Measurements from ENCODE around the gene TSPEAR. TPM values are rescaled to one million over a fixed set of nuclear protein-coding genes. Genes with fewer than 3 reads are reported as not detected.
"Not testable (repeated sequence)": the region's sequence is repeated elsewhere in the genome, so short reads cannot be mapped to it uniquely, and the experiment has no call there.

Gene TSPEAR
- total RNA-seq, 2 donors from 2014 or later, result not detected

GRCh38 chr21:44671911-44672310, 39.5 kb downstream of the TSPEAR start:
- no peaks in the 10 kb centered on the region for H3K4me1 ChIP-seq (ENCODE audit: control insufficient read depth in 1 of 2, low read depth in 2 of 2)
- TF ChIP-seq, protein P1, sequence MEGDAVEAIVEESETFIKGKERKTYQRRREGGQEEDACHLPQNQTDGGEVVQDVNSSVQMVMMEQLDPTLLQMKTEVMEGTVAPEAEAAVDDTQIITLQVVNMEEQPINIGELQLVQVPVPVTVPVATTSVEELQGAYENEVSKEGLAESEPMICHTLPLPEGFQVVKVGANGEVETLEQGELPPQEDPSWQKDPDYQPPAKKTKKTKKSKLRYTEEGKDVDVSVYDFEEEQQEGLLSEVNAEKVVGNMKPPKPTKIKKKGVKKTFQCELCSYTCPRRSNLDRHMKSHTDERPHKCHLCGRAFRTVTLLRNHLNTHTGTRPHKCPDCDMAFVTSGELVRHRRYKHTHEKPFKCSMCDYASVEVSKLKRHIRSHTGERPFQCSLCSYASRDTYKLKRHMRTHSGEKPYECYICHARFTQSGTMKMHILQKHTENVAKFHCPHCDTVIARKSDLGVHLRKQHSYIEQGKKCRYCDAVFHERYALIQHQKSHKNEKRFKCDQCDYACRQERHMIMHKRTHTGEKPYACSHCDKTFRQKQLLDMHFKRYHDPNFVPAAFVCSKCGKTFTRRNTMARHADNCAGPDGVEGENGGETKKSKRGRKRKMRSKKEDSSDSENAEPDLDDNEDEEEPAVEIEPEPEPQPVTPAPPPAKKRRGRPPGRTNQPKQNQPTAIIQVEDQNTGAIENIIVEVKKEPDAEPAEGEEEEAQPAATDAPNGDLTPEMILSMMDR (IDR thresholded peaks at IDR 0.05), result no peak
- DNase-seq (ENCODE audit: low spot score) (no peak), ATAC-seq (ENCODE audit: insufficient number of reproducible peaks, low FRiP score, low read depth) (no peak)
- H3K27me3 ChIP-seq (replicated peaks; ENCODE audit: insufficient read depth), result no peaks in the 10 kb centered on the region
- no peaks in the 10 kb centered on the region for H3K36me3 ChIP-seq
- H3K27ac ChIP-seq, result no peak overlapping the region
- H3K4me3 ChIP-seq, result no peak overlapping the region
- peaks cover 15% of the 10 kb centered on the region for H3K9me3 ChIP-seq

DNA sequence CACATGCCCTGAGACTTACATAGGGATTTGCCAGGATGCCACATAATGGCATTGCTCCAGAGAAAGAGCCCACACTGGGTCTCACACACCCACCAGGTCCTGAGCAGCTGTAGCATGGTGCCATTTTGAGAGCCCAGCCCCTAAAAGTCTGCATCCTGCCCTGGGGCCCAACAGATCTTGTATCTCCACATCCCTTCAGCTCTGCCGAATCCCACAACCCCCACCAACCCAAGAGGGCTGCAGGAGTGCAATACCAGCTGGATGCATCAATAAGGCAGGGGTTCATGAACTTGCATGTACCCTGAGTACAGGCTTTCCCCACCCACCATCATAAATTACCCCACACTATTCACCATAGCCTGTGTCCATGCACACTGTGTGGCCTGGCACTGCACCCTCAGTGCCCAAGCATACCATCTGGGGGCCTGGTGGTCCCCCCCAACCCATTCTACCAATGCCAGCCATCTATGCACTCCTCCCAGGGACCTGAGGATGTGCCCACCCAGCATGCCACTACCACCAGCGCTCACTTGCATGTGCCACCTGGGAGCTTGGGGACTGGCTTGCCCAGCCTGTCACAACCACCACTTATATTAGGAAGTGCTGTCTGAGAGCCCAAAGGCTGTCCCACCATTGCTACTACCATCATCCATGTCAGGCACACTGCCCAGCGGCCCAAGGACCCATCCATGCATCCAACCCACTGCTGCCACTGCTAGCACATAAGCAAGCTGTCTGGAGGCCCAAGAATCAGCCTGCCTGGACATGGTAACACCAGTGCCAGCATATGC, 40.5 kb downstream of the TSPEAR start:
- DNase-seq (ENCODE audit: low spot score), result no peak
- no peaks in the 10 kb centered on the region for H3K36me3 ChIP-seq
- no peak for ATAC-seq (ENCODE audit: insufficient number of reproducible peaks, low FRiP score, low read depth)
- H3K9me3 ChIP-seq, result peaks cover 15% of the 10 kb centered on the region
- no peaks in the 10 kb centered on the region for H3K4me1 ChIP-seq (ENCODE audit: control insufficient read depth in 1 of 2, low read depth in 2 of 2)
- TF ChIP-seq, protein P1 (IDR thresholded peaks at IDR 0.05), result no peak
- H3K27ac ChIP-seq, result no peak overlapping the region
- H3K27me3 ChIP-seq (replicated peaks; ENCODE audit: insufficient read depth), result no peaks in the 10 kb centered on the region
- H3K4me3 ChIP-seq, result no peak overlapping the region

- TF ChIP-seq, protein P1 (IDR thresholded peaks at IDR 0.05), result no peak
- H3K36me3 ChIP-seq, result no peaks in the 10 kb centered on the region
- DNase-seq (ENCODE audit: low spot score) (no peak), ATAC-seq (ENCODE audit: insufficient number of reproducible peaks, low FRiP score, low read depth) (no peak)
- H3K4me1 ChIP-seq (ENCODE audit: control insufficient read depth in 1 of 2, low read depth in 2 of 2), result no peaks in the 10 kb centered on the region
- no peak overlapping the region for H3K27ac ChIP-seq
- H3K9me3 ChIP-seq, result peaks cover 14% of the 10 kb centered on the region
- no peaks in the 10 kb centered on the region for H3K27me3 ChIP-seq (replicated peaks; ENCODE audit: insufficient read depth)
- H3K4me3 ChIP-seq, result no peak overlapping the region
Measured at GRCh38 chr21:44667612-44668011, 43.8 kb downstream of the TSPEAR start.

GRCh38 chr21:44666401-44667320, 44.7 kb downstream of the TSPEAR start, which contains the start of gene KRTAP12-2:
KRTAP12-2 (minus strand) TSS chr21:44666927; CDS start chr21:44666886, 41 bp downstream.
- no peaks in the 10 kb centered on the region for H3K27me3 ChIP-seq (replicated peaks; ENCODE audit: insufficient read depth)
- H3K4me1 ChIP-seq (ENCODE audit: control insufficient read depth in 1 of 2, low read depth in 2 of 2), result no peaks in the 10 kb centered on the region
- peaks cover 8% of the 10 kb centered on the region for H3K9me3 ChIP-seq
- no peak within 1 kb of the TSS for H3K27ac ChIP-seq
- no peak for DNase-seq (ENCODE audit: low spot score)
- H3K4me3 ChIP-seq, result no peak within 1 kb of the TSS
- no peak for ATAC-seq (ENCODE audit: insufficient number of reproducible peaks, low FRiP score, low read depth)
- TF ChIP-seq, protein P1 (IDR thresholded peaks at IDR 0.05), result no peak
- no peaks in the 10 kb centered on the region for H3K36me3 ChIP-seq

DNA sequence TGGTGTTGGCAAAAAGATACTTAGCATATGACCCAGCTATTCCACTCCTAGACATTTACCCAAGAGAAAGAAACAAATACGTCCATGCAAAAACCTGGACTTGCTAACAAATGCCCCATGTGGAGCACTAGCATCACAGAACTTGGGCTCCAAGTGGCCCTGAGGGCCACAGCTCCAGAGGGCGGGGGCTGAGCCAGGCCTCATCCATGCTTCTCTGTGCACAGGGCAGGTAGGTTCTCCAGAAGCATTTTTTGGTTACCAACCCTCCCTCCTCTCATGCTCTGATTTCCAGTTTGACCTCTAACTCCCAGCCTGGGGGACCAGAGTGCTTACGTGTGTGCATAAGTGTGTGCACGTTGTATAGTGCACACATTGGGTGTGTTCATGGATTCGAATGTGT, 46.7 kb downstream of the TSPEAR start:
- no peak for ATAC-seq (ENCODE audit: insufficient number of reproducible peaks, low FRiP score, low read depth)
- H3K4me3 ChIP-seq, result no peak overlapping the region
- H3K4me1 ChIP-seq (ENCODE audit: control insufficient read depth in 1 of 2, low read depth in 2 of 2), result no peaks in the 10 kb centered on the region
- H3K36me3 ChIP-seq, result no peaks in the 10 kb centered on the region
- no peaks in the 10 kb centered on the region for H3K27me3 ChIP-seq (replicated peaks; ENCODE audit: insufficient read depth)
- TF ChIP-seq, protein P1 (IDR thresholded peaks at IDR 0.05), result no peak
- H3K9me3 ChIP-seq, result no peaks in the 10 kb centered on the region
- no peak overlapping the region for H3K27ac ChIP-seq
- DNase-seq (ENCODE audit: low spot score), result no peak

GRCh38 chr21:44661567-44661966, 49.8 kb downstream of the TSPEAR start:
- not testable (repeated sequence) for ATAC-seq (ENCODE audit: insufficient number of reproducible peaks, low FRiP score, low read depth); H3K4me1 ChIP-seq (ENCODE audit: control insufficient read depth in 1 of 2, low read depth in 2 of 2); DNase-seq (ENCODE audit: low spot score)

More at GRCh38 chr21:44661567-44661966, 49.8 kb downstream of the TSPEAR start:
- H3K36me3 ChIP-seq; H3K27ac ChIP-seq; H3K27me3 ChIP-seq (replicated peaks; ENCODE audit: insufficient read depth); H3K9me3 ChIP-seq; H3K4me3 ChIP-seq: not testable (repeated sequence)
